GM21576 (cell line): ENCODE data around the gene ZSCAN22.
"Not testable (repeated sequence)": the region's sequence is repeated elsewhere in the genome, so short reads cannot be mapped to it uniquely, and the experiment has no call there.

Experiments
- ATAC-seq: cut with Tn5 transposase; IDR thresholded peaks from one replicate; pipeline ENCODE4 v1.9.1; 2021; ENCODE audit warnings: mild to moderate bottlenecking, moderate library complexity; ENCODE audit not compliant: unreplicated experiment

Gene ZSCAN22

GRCh38 chr19:58317476-58318072 is 9.2 kb upstream of the ZSCAN22 start:
- no peak for ATAC-seq

GRCh38 chr19:58318297-58318696 is 8.5 kb upstream of the ZSCAN22 start:
- ATAC-seq: no peak

GRCh38 chr19:58319241-58319640 is 7.6 kb upstream of the ZSCAN22 start:
- ATAC-seq: no peak

GRCh38 chr19:58325311-58326022 is 1.3 kb upstream of the ZSCAN22 start:
- ATAC-seq: no peak

- ATAC-seq: no peak
Observed at GRCh38 chr19:58326501-58326913, 287 bp upstream of the ZSCAN22 start.

- ATAC-seq: no peak
Observed at GRCh38 chr19:58328999-58329398, 2.2 kb downstream of the ZSCAN22 start.

- no peak for ATAC-seq
Observed at GRCh38 chr19:58330458-58330857, 3.7 kb downstream of the ZSCAN22 start.

- no peak for ATAC-seq
Observed at GRCh38 chr19:58332697-58333096, 5.9 kb downstream of the ZSCAN22 start.

GRCh38 chr19:58334691-58335249 is 8.0 kb downstream of the ZSCAN22 start:
- no peak for ATAC-seq

GRCh38 chr19:58335630-58336029 is 8.8 kb downstream of the ZSCAN22 start:
- no peak for ATAC-seq

- ATAC-seq: no peak
Observed at GRCh38 chr19:58336216-58336615, 9.4 kb downstream of the ZSCAN22 start.

- ATAC-seq: no peak
Observed at GRCh38 chr19:58336820-58337219, 10.0 kb downstream of the ZSCAN22 start.

GRCh38 chr19:58338336-58338735 is 11.5 kb downstream of the ZSCAN22 start:
- no peak for ATAC-seq

- no peak for ATAC-seq
Observed at GRCh38 chr19:58338825-58339558, 12.2 kb downstream of the ZSCAN22 start.

- ATAC-seq: no peak
Observed at GRCh38 chr19:58345558-58345957, 18.8 kb downstream of the ZSCAN22 start.

- peak; percentile 79 for ATAC-seq
Observed at GRCh38 chr19:58346961-58347929, 20.5 kb downstream of the ZSCAN22 start.

- ATAC-seq: not testable (repeated sequence)
Observed at GRCh38 chr19:58348080-58348479, 21.3 kb downstream of the ZSCAN22 start.

- ATAC-seq: no peak
Observed at GRCh38 chr19:58349590-58349989, 22.8 kb downstream of the ZSCAN22 start.

GRCh38 chr19:58350001-58350861 is 23.4 kb downstream of the ZSCAN22 start:
- ATAC-seq: no peak
